Measurements from ENCODE around the gene LDAF1.

LDAF1 gene

GRCh38 chr16:21219551-21219950 is 61.1 kb downstream of the LDAF1 start:
- no peak for DNase-seq (ENCODE audit: low read depth, low spot score)
- no peak overlapping the region for H3K4me3 ChIP-seq (ENCODE audit: low read depth, low read length)
- in situ Hi-C loops (cut with HindIII; ENCODE audit: low sequenced_read_pairs), result no loop called here
- TF ChIP-seq CTCF (IDR thresholded peaks at IDR 0.05; ENCODE audit: low read depth, low read length), result no peak

- in situ Hi-C loops (cut with HindIII; ENCODE audit: low sequenced_read_pairs), result no loop called here
- H3K4me3 ChIP-seq (ENCODE audit: low read depth, low read length), result no peak overlapping the region
- TF ChIP-seq CTCF (IDR thresholded peaks at IDR 0.05; ENCODE audit: low read depth, low read length), result no peak
- DNase-seq (ENCODE audit: low read depth, low spot score), result no peak
These were observed 64.2 kb downstream of the LDAF1 start for GRCh38 chr16:21222495-21223337.

- in situ Hi-C loops (cut with HindIII; ENCODE audit: low sequenced_read_pairs), result no loop called here
- TF ChIP-seq CTCF (IDR thresholded peaks at IDR 0.05; ENCODE audit: low read depth, low read length), result no peak
- no peak overlapping the region for H3K4me3 ChIP-seq (ENCODE audit: low read depth, low read length)
- no peak for DNase-seq (ENCODE audit: low read depth, low spot score)
These were observed 65.3 kb downstream of the LDAF1 start for GRCh38 chr16:21223787-21224186.

- DNase-seq (ENCODE audit: low read depth, low spot score), result no peak
- TF ChIP-seq CTCF (IDR thresholded peaks at IDR 0.05; ENCODE audit: low read depth, low read length), result no peak
- in situ Hi-C loops (cut with HindIII; ENCODE audit: low sequenced_read_pairs), result no loop called here
- no peak overlapping the region for H3K4me3 ChIP-seq (ENCODE audit: low read depth, low read length)
These were observed 66.3 kb downstream of the LDAF1 start for GRCh38 chr16:21224800-21225199.

GRCh38 chr16:21226749-21227148 is 68.3 kb downstream of the LDAF1 start:
- no peak for DNase-seq (ENCODE audit: low read depth, low spot score)
- in situ Hi-C loops (cut with HindIII; ENCODE audit: low sequenced_read_pairs), result no loop called here
- no peak overlapping the region for H3K4me3 ChIP-seq (ENCODE audit: low read depth, low read length)
- TF ChIP-seq CTCF (IDR thresholded peaks at IDR 0.05; ENCODE audit: low read depth, low read length), result no peak

GRCh38 chr16:21227866-21228265 is 69.4 kb downstream of the LDAF1 start:
- no peak for TF ChIP-seq CTCF (IDR thresholded peaks at IDR 0.05; ENCODE audit: low read depth, low read length)
- no peak for DNase-seq (ENCODE audit: low read depth, low spot score)
- in situ Hi-C loops (cut with HindIII; ENCODE audit: low sequenced_read_pairs), result no loop called here
- no peak overlapping the region for H3K4me3 ChIP-seq (ENCODE audit: low read depth, low read length)
